Muscle layer of duodenum (tissue), 2 donors: ENCODE results near the gene DCAF5.

Experiments
- H3K27ac ChIP-seq: one replicate; pipeline ENCODE4 v1.7.0; 2013; ENCODE audit warnings: mild to moderate bottlenecking, low read length
- H3K27me3 ChIP-seq: one replicate; pipeline ENCODE4 v1.7.0; 2013; ENCODE audit warnings: low read depth, mild to moderate bottlenecking, control low read depth, low read length
- H3K36me3 ChIP-seq, 2 donors: one replicate each; pipeline ENCODE4 v1.7.0; 2013; ENCODE audit warnings: low read length in 2 of 2, control low read depth in 1 of 2, mild to moderate bottlenecking in 1 of 2; ENCODE audit not compliant: insufficient read depth in 2 of 2, control insufficient read depth in 1 of 2
- H3K4me1 ChIP-seq, 2 donors: one replicate each; pipeline ENCODE4 v1.7.0; 2013; ENCODE audit warnings: low read length in 2 of 2, mild to moderate bottlenecking in 2 of 2, control low read depth in 1 of 2, moderate library complexity in 1 of 2; ENCODE audit not compliant: insufficient read depth in 2 of 2, control insufficient read depth in 1 of 2
- H3K4me3 ChIP-seq, 2 donors: one replicate each; pipeline ENCODE4 v1.7.0; 2013; ENCODE audit warnings: low read length in 2 of 2, low read depth in 1 of 2, mild to moderate bottlenecking in 1 of 2
- H3K9me3 ChIP-seq, 2 donors: one replicate each; pipeline ENCODE4 v1.7.0; 2013; ENCODE audit warnings: low read length in 2 of 2, control low read depth in 1 of 2, mild to moderate bottlenecking in 1 of 2; ENCODE audit not compliant: control insufficient read depth in 1 of 2
- donor health status: healthy.

DCAF5 gene

GRCh38 chr14:69047255-69047654 lies 105.7 kb downstream of the DCAF5 start:
- H3K27me3 ChIP-seq: no peaks in the 10 kb centered on the region
- no peaks in the 10 kb centered on the region for H3K9me3 ChIP-seq
- no peak overlapping the region for H3K4me3 ChIP-seq
- peak overlapping the region; percentile 28 for H3K27ac ChIP-seq
- H3K36me3 ChIP-seq: peaks cover 0 to 4% of the 10 kb centered on the region in 2 donors
- peaks cover 47 to 71% of the 10 kb centered on the region in 2 donors for H3K4me1 ChIP-seq

GRCh38 chr14:69046476-69046860 lies 106.5 kb downstream of the DCAF5 start:
- Histone ChIP-seq H3K4me1 (peaks cover 47 to 70% of the 10 kb centered on the region in 2 donors), H3K4me3 (no peak overlapping the region), H3K9me3 (no peaks in the 10 kb centered on the region), H3K27me3 (no peaks in the 10 kb centered on the region), H3K27ac (peak overlapping the region; percentile 64), H3K36me3 (peaks cover 0 to 4% of the 10 kb centered on the region in 2 donors)

- Histone ChIP-seq H3K27me3 (no peaks in the 10 kb centered on the region), H3K4me1 (peaks cover 45 to 65% of the 10 kb centered on the region in 2 donors), H3K27ac (peak overlapping the region; percentile 64), H3K4me3 (no peak overlapping the region), H3K36me3 (peaks cover 0 to 4% of the 10 kb centered on the region in 2 donors), H3K9me3 (no peaks in the 10 kb centered on the region)
These were observed 107.0 kb downstream of the DCAF5 start for GRCh38 chr14:69045857-69046475.

- H3K4me3 ChIP-seq: no peak overlapping the region
- H3K27ac ChIP-seq: peak overlapping the region; percentile 64
- H3K27me3 ChIP-seq: no peaks in the 10 kb centered on the region
- H3K36me3 ChIP-seq: peaks cover 0 to 4% of the 10 kb centered on the region in 2 donors
- peaks cover 36 to 56% of the 10 kb centered on the region in 2 donors for H3K4me1 ChIP-seq
- no peaks in the 10 kb centered on the region for H3K9me3 ChIP-seq
These were observed 107.9 kb downstream of the DCAF5 start for GRCh38 chr14:69044965-69045555.

- peaks cover 29 to 51% of the 10 kb centered on the region in 2 donors for H3K4me1 ChIP-seq
- H3K4me3 ChIP-seq: no peak overlapping the region
- H3K9me3 ChIP-seq: no peaks in the 10 kb centered on the region
- no peaks in the 10 kb centered on the region for H3K27me3 ChIP-seq
- H3K27ac ChIP-seq: no peak overlapping the region
- H3K36me3 ChIP-seq: peaks cover 0 to 4% of the 10 kb centered on the region in 2 donors
These were observed 108.6 kb downstream of the DCAF5 start for GRCh38 chr14:69044296-69044695.

- Histone ChIP-seq H3K4me1 (peaks cover 29 to 54% of the 10 kb centered on the region in 2 donors), H3K27ac (peak overlapping the region; percentile 58), H3K4me3 (no peak overlapping the region)
These were observed 109.2 kb downstream of the DCAF5 start for GRCh38 chr14:69043596-69044260.

GRCh38 chr14:69042787-69043444 lies 110.0 kb downstream of the DCAF5 start:
- Histone ChIP-seq H3K9me3 (no peaks in the 10 kb centered on the region), H3K27ac (peak overlapping the region; percentile 58), H3K27me3 (no peaks in the 10 kb centered on the region), H3K4me1 (peaks cover 29 to 59% of the 10 kb centered on the region in 2 donors), H3K36me3 (peaks cover 0 to 4% of the 10 kb centered on the region in 2 donors), H3K4me3 (peak overlapping the region in 1 of 2 donors; percentile 22)

More at GRCh38 chr14:69043596-69044260, 109.2 kb downstream of the DCAF5 start:
- Histone ChIP-seq H3K27me3 (no peaks in the 10 kb centered on the region), H3K9me3 (no peaks in the 10 kb centered on the region), H3K36me3 (peaks cover 0 to 4% of the 10 kb centered on the region in 2 donors)

- Histone ChIP-seq H3K27ac (peak overlapping the region; percentile 58), H3K36me3 (peaks cover 0 to 4% of the 10 kb centered on the region in 2 donors), H3K4me1 (peaks cover 29 to 60% of the 10 kb centered on the region in 2 donors), H3K27me3 (no peaks in the 10 kb centered on the region), H3K9me3 (no peaks in the 10 kb centered on the region), H3K4me3 (peak overlapping the region in 1 of 2 donors; percentile 22)
These were observed 110.6 kb downstream of the DCAF5 start for GRCh38 chr14:69042299-69042698.

- Histone ChIP-seq H3K27me3 (no peaks in the 10 kb centered on the region), H3K4me1 (peaks cover 27 to 57% of the 10 kb centered on the region in 2 donors), H3K27ac (no peak overlapping the region), H3K9me3 (no peaks in the 10 kb centered on the region), H3K4me3 (no peak overlapping the region), H3K36me3 (peaks cover 0 to 4% of the 10 kb centered on the region in 2 donors)
These were observed 111.1 kb downstream of the DCAF5 start for GRCh38 chr14:69041783-69042182.

- H3K27me3 ChIP-seq: no peaks in the 10 kb centered on the region
- H3K4me3 ChIP-seq: no peak overlapping the region
- H3K27ac ChIP-seq: no peak overlapping the region
These were observed 112.6 kb downstream of the DCAF5 start for GRCh38 chr14:69040353-69040752.

GRCh38 chr14:69039288-69039628 lies 113.7 kb downstream of the DCAF5 start:
- H3K4me1 ChIP-seq: peaks cover 11 to 32% of the 10 kb centered on the region in 2 donors
- H3K27me3 ChIP-seq: no peaks in the 10 kb centered on the region
- no peak overlapping the region for H3K4me3 ChIP-seq
- peak overlapping the region; percentile 7 for H3K27ac ChIP-seq
- H3K9me3 ChIP-seq: no peaks in the 10 kb centered on the region
- H3K36me3 ChIP-seq: no peaks in the 10 kb centered on the region

More at GRCh38 chr14:69040353-69040752, 112.6 kb downstream of the DCAF5 start:
- Histone ChIP-seq H3K9me3 (no peaks in the 10 kb centered on the region), H3K36me3 (no peaks in the 10 kb centered on the region), H3K4me1 (peaks cover 13 to 42% of the 10 kb centered on the region in 2 donors)
